ENCODE data around the gene TTLL11. TPM values are rescaled to one million over a fixed set of nuclear protein-coding genes. Genes with fewer than 3 reads are reported as not detected.

The TTLL11 gene
- total and polyA plus RNA-seq, 2 of the 8 experiments (the other 6 are each of a cell fraction or from before 2014, with no cell fraction given), result 0.56 to 0.80 TPM

- no peak for TF ChIP-seq CBX5 (IDR thresholded peaks at IDR 0.05; ENCODE audit: low read depth, low read length)
- TF ChIP-seq SIX5 (IDR thresholded peaks at IDR 0.05; ENCODE audit: low read depth, low read length), result no peak
- TF ChIP-seq RXRA (IDR thresholded peaks at IDR 0.05; ENCODE audit: insufficient read depth, low read depth, low read length), result no peak
- no peak for TF ChIP-seq TBP (IDR thresholded peaks at IDR 0.05; ENCODE audit: low read depth, low read length)
- TF ChIP-seq EP300 (IDR thresholded peaks at IDR 0.05; ENCODE audit: borderline replicate concordance in 1 of 2, low read depth in 2 of 2, low read length in 2 of 2), result no peak
- peak; percentile 26; the same call in 1 of the 2 replicates for TF ChIP-seq TEAD4 (IDR thresholded peaks at IDR 0.05; ENCODE audit: low read depth, low read length)
- TF ChIP-seq CREB1 (IDR thresholded peaks at IDR 0.05), result 0 out of 2 replicates have a peak, but pooled peaks have one; percentile 29
- TF ChIP-seq, protein P1, sequence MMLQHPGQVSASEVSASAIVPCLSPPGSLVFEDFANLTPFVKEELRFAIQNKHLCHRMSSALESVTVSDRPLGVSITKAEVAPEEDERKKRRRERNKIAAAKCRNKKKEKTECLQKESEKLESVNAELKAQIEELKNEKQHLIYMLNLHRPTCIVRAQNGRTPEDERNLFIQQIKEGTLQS (IDR thresholded peaks at IDR 0.05; ENCODE audit: insufficient read depth, low read depth, low read length), result peak; percentile 54; the same call in 1 of the 2 replicates
- no peak for TF ChIP-seq POU5F1 (IDR thresholded peaks at IDR 0.05; ENCODE audit: low read depth, low read length)
- TF ChIP-seq RFX5 (IDR thresholded peaks at IDR 0.05; ENCODE audit: borderline replicate concordance, low read depth, low read length), result no peak
- TF ChIP-seq KDM5A (IDR thresholded peaks at IDR 0.05; ENCODE audit: low read length), result no peak
- TF ChIP-seq MAFK (IDR thresholded peaks at IDR 0.05; ENCODE audit: low read depth, low read length), result no peak
- no peak for TF ChIP-seq BCL11A (IDR thresholded peaks at IDR 0.05; ENCODE audit: low read depth in 2 of 2, low read length in 2 of 2)
- TF ChIP-seq TAF1 (IDR thresholded peaks at IDR 0.05; ENCODE audit: low read depth, low read length), result no peak
- peak; percentile 93 for TF ChIP-seq BACH1 (IDR thresholded peaks at IDR 0.05; ENCODE audit: low read length)
- peak in 2 of 3 experiments; percentile 99 to 100; a peak in 3 of 4 replicates for TF ChIP-seq CTCF (IDR thresholded peaks at IDR 0.05; ENCODE audit: control extremely low read depth in 1 of 3, insufficient read depth in 1 of 3, low read depth in 1 of 3, low read length in 3 of 3)
- TF ChIP-seq SP4 (IDR thresholded peaks at IDR 0.05; ENCODE audit: low read length), result no peak
- no peak for TF ChIP-seq EZH2 (IDR thresholded peaks at IDR 0.05; ENCODE audit: low read depth, low read length, severe bottlenecking)
- no peak for TF ChIP-seq POLR2AphosphoS5 (IDR thresholded peaks at IDR 0.05; ENCODE audit: low read depth, low read length)
- TF ChIP-seq TAF7 (optimal IDR thresholded peaks at IDR 0.05; ENCODE audit: borderline replicate concordance, low read depth, low read length), result no peak
- no peak for TF ChIP-seq CTBP2 (IDR thresholded peaks at IDR 0.05; ENCODE audit: borderline replicate concordance, insufficient read depth, insufficient read length, low read length)
- TF ChIP-seq CHD1 (IDR thresholded peaks at IDR 0.05; ENCODE audit: low read depth, low read length), result no peak
Measured at GRCh38 chr9:122122903-122123632, 30.0 kb upstream of the TTLL11 start (continued).

Measured in H1 (cell line).